Stimulated activated CD4-positive, alpha-beta T cell treated with anti-CD3 and anti-CD28 coated beads, TNF-alpha, amount 100 ng/mL, for 4 hours (primary cell): Measurements from ENCODE around the gene LMX1B.

Source experiments
- DNase-seq, 3 experiments: peaks; one replicate each; pipeline ENCODE4 v3.0.0-alpha.2; 2020; ENCODE audit warnings: low read depth in 3 of 3

LMX1B gene

DNA sequence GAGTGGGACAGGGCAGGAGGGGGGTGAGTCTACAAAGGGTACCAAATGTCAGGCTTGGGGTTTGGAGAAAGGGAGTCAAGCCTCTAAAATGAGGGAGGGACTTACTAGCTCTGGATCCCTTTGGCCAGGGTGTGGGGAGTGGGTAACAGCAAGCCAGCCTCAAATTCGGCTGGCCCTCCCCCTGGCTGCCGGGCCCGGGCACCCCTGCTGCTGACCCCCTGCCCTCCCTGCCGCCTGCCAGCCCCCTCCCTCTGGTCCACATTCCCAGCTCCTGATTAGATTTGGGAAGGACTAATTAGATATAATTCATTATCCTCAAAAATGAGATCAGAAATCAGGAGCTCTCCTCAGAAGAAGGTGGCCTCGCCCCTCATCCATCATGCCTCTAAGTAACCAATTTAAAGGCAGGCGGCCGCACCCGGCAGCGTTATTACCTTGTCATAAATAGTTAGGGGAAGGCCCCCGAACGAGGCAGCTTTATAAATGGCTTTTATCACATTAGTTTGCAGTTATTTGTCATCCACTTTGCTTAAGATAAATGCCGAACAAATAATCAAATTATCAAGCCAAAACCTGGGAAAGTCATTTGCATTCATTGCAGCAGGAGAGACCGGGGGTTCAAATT, 44.6 kb downstream of the LMX1B start:
- no peak for DNase-seq

GRCh38 chr9:126658956-126659555, 45.3 kb downstream of the LMX1B start:
- no peak for DNase-seq

- no peak for DNase-seq
Measured at GRCh38 chr9:126661122-126661520, 47.4 kb downstream of the LMX1B start.

GRCh38 chr9:126661521-126662251, 48.0 kb downstream of the LMX1B start:
- DNase-seq, result no peak

GRCh38 chr9:126663661-126664072, 49.9 kb downstream of the LMX1B start:
- DNase-seq, result no peak

- no peak for DNase-seq
Measured at GRCh38 chr9:126664900-126665643, 51.3 kb downstream of the LMX1B start.

GRCh38 chr9:126665644-126666035, 51.9 kb downstream of the LMX1B start:
- DNase-seq, result no peak

DNA sequence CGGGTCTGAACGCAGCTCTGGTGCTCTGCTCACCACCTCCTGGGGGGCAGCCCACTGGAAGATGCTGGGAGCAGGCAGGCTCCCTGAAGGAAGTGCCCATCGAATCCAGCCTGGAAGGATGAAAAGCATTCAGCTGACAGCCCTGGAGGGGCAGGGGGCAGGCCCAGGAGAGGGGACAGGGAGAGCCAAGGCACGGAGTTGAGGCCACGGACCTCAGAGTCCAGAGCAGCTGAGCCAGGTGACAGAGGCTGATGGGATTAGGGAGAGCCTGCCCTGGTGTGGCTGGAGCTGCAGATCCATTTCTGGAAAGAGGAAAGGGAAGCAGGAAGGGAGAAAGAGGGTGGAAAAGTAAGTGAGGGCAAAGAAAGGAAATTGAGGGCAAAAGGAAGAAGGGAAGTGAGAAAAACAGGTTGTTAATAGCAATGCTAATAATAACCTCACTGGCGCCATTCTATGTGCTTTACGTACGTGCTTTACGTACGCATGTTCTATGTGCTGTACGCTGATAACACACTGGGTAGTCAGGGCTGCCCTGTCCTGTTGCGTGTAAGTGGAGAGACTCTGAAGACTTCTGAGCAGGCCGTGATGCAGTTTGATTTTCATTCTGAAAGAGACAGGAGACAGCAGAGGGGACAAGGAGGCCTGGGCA, 52.6 kb downstream of the LMX1B start:
- DNase-seq, result no peak

DNA sequence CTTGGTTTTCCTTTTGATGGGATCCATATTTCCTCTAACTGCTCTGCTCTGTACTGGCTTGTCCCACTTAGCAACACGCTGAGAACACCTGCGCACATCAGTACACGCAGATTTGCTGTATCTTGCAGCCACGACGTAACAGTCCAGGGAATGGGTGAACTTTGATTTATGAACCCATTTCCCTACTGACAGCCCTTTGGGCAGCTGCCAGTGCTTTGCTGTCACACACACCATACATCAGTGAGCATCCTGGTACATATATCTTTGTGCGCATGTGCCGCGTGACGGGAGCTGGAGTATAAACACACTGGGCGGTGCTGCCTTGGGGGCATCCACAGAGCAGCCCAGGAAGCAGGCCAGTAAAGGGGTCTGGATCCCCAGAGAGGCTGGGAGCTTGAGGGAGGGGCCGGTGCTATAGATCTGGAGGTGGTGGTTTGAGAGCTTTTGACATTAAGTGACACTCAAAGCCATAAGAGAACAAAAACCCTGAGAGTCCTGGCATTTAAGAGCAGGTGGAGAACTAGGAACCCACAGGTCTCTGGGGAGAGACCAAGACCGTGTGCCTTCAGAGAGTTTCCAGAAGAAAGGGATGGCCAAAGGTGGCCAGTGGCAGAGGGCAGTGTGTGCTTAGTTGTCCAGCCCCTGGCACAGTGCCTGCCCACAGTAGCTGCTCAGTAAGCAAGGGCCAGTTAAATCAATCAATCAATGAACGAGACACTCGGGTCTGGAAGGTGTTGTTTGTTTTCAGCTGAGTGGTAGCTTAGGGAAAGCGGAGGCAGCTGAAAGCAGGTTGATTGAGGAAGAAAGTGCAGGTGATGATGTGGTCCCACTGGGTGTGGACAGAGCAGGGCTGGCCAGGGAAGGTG, 53.7 kb downstream of the LMX1B start:
- DNase-seq, result no peak

GRCh38 chr9:126668058-126668457, 54.3 kb downstream of the LMX1B start:
- no peak for DNase-seq

DNA sequence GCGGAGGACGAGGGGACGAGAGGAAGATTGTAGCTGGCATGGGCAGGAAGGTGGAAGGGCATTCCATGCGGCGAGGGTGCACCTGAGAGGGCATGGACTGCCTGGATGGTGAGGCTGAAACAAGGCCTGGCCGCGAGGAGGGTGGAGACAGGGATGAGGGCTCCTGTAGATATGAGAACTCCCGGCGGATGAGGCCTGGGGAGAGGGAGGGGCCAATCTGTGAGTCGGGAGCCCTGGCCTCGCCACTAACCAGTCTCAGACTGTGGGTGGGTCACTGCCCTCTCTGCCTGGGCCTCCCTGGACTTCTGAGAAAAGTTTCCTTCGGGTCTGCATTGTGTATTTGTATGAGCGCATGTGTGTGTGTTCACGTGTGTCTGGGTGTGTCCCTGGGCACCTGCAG, 55.4 kb downstream of the LMX1B start:
- no peak for DNase-seq

GRCh38 chr9:126670270-126670669, 56.5 kb downstream of the LMX1B start:
- no peak for DNase-seq

DNA sequence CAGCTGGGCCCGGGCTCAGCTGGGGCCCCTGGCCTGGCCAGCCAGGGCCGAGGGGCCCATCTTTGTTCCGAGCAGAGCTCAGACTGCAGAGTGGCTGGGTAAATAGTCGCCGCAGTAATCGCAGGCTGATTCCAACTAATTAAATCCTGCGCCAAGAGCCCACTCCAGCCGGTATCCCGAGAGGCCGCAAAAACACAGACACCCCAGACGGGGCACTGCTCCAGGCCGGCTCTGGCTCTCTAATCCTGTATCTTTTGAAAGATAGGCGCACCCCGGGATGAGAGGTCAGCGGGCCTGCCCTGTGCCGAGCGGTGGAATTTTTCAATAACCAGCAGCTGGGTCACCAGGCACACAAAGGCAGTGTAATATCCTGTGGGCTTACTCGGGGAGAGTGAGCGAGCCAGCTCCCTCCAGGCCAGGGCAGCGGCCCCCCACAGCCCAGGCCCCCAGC, 57.7 kb downstream of the LMX1B start:
- no peak for DNase-seq

GRCh38 chr9:126671983-126672382, 58.3 kb downstream of the LMX1B start:
- no peak for DNase-seq

DNA sequence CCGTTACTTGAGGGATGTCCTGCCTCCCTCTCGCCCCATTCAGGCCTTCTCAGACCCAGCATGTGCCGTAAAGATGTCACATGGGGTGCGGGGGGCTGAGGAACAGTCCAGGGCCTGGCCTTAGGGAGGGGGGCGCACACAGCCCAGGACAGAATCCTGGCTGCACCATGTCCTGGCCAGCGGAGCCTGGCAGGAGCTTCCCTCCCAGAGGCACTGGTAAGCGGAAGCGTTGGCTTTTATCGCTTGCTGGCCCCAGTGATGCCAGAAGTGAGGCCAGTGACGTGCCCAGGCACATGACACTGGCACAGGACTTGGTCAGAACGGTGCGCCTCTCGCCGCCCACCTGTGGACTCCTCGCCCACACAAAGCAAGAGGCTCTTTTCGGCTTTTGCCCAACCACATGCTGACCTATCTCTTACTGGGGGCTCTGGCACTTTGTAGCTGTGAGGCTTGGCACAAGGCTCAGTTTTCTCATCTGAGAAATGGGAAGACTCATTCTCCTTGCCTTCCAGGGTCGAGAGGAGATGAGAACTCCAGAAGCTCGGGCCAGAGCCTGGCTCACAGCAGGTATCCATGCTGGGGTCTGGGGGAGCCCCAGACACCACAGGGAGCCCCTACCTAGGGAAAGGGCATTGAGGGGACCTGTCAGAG, 59.0 kb downstream of the LMX1B start:
- no peak for DNase-seq

DNA sequence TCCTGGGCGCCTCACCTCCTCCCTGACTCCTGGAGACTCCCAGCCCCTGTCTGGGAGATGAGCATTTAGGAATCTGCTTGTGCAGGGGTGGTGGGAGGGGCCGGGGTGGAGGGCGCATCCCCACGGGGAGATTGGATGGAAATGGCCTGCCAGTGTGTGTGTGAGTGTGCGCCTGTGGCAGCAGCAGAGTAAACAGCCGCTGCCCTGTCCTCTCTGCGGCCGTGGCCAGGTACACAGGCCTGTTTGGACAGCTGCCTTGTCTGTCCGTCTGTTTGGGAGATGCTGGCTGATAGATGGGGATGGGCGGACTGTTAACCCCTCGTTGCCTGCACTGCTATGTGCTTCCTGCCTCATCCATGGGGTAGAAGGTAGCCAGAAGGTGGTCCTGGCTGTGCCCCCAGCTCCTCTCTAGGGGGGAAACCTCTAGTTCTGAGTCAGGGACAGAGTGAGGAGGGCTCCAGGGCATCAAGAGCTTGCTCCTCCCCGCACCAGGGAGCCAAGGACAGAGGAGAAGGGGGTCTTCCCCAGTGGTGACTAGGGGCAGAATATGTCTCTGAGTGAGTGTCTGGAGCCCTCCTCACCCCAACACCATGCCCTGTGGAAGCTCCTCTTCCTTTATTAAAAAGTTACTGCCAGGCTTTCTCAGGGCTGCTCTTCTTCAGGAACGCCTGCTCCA, 60.1 kb downstream of the LMX1B start:
- no peak for DNase-seq

GRCh38 chr9:126674365-126675146, 60.8 kb downstream of the LMX1B start:
- DNase-seq, result no peak

DNA sequence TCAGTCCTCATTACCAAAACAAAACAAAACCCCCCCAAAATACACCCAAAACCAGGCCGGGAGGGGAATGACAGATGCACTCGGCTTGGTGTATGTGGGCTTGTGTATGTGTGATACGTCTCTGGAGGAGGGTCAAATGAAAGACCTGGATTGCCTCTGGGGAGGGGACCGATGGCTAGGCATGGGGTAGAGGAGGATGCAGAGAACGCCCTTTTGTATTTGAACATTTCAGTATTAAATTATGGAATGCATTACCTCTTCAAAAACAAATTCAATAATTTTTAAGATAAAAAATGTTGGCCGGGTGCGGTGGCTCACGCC, 61.4 kb downstream of the LMX1B start:
- no peak for DNase-seq

DNA sequence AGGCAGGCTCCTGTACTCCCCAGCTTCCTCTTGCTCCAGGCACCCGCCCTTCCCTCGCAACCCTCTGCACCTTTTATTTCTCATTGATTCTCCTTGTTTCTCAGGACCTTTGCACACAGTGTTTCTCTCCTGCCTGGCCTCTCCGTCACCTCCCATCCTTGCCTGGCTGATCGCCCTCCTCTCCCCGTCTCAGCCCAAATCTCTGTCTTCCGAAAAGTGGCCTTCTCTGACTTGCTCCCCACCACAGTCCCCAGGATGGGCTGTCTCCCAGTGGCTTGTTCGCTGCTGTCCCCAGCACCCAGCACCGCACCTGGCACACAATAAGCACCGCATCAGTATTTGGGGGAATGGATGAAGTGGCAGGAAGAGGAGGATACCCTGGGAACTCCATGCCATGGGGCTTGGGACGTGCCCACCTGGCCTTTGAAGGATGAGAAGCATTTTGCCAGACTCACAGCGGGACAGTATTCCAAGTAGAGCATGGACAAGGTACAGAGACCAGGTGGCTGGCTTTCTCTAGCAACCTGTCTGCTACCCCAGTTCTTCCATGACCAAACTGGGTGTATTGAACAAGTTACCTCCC, 62.5 kb downstream of the LMX1B start:
- no peak for DNase-seq
